ENCODE measurements around the gene PID1. TPM values are rescaled to one million over a fixed set of nuclear protein-coding genes. Genes with fewer than 3 reads are reported as not detected.

PID1 gene
- total RNA-seq, 6 experiments from 2014 or later: 28.5 to 95.4 (median 65.3) TPM

GRCh38 chr2:229261599-229261998 lies 9.5 kb downstream of the PID1 start:
- intact Hi-C loops (cut with DNase I): no loop called here
- H3K4me3 ChIP-seq: no peak overlapping the region
- TF ChIP-seq POLR2A (IDR thresholded peaks at IDR 0.05) (no peak), CTCF (IDR thresholded peaks at IDR 0.05) (no peak)
- H3K27me3 ChIP-seq: no peaks in the 10 kb centered on the region
- H3K9me3 ChIP-seq: no peaks in the 10 kb centered on the region
- ATAC-seq (no peak), DNase-seq (no peak)
- 55% methylated on average over 1 of the region's 1 CpG for WGBS (ENCODE audit: insufficient coverage, low coverage, low lambda C conversion rate, missing lambda C conversion rate)
- peaks cover 0 to 64% (median 9%) of the 10 kb centered on the region in 4 donors for H3K4me1 ChIP-seq
- H3K36me3 ChIP-seq: peaks cover 0 to 13% (median 5%) of the 10 kb centered on the region in 4 donors
- peak overlapping the region in 1 of 3 donors; percentile 42 for H3K27ac ChIP-seq

GRCh38 chr2:229261076-229261475 lies 10.0 kb downstream of the PID1 start:
- Histone ChIP-seq H3K9me3 (no peaks in the 10 kb centered on the region), H3K4me3 (no peak overlapping the region), H3K36me3 (peaks cover 0 to 14% (median 5%) of the 10 kb centered on the region in 4 donors), H3K4me1 (peaks cover 0 to 59% (median 9%) of the 10 kb centered on the region in 4 donors), H3K27me3 (no peaks in the 10 kb centered on the region), H3K27ac (peak overlapping the region in 1 of 3 donors; percentile 42)
- no peak for ATAC-seq
- 100% methylated on average over 1 of the region's 3 CpGs for WGBS (ENCODE audit: insufficient coverage, low coverage, low lambda C conversion rate, missing lambda C conversion rate)
- intact Hi-C loops (cut with DNase I): no loop called here
- no peak for DNase-seq
- TF ChIP-seq POLR2A (IDR thresholded peaks at IDR 0.05) (no peak), CTCF (IDR thresholded peaks at IDR 0.05) (no peak)

- H3K27me3 ChIP-seq: no peaks in the 10 kb centered on the region
- no peak overlapping the region for H3K4me3 ChIP-seq
- DNase-seq (peak in 2 of 3 donors; percentile 54 to 71), ATAC-seq (peak; percentile 91 to 96 (median 94))
- 6% methylated on average over 2 of the region's 2 CpGs for WGBS (ENCODE audit: insufficient coverage, low coverage, low lambda C conversion rate, missing lambda C conversion rate)
- peak overlapping the region in 2 of 3 donors; percentile 76 to 82 for H3K27ac ChIP-seq
- intact Hi-C loops (cut with DNase I): no loop called here
- H3K9me3 ChIP-seq: no peaks in the 10 kb centered on the region
- TF ChIP-seq CTCF (IDR thresholded peaks at IDR 0.05) (no peak), POLR2A (IDR thresholded peaks at IDR 0.05) (no peak)
- H3K4me1 ChIP-seq: peaks cover 0 to 35% (median 5%) of the 10 kb centered on the region in 4 donors
- H3K36me3 ChIP-seq: peaks cover 0 to 24% (median 5%) of the 10 kb centered on the region in 4 donors
Observed at GRCh38 chr2:229257985-229258384, 13.1 kb downstream of the PID1 start.

GRCh38 chr2:229256376-229256775 lies 14.7 kb downstream of the PID1 start:
- peaks cover 0 to 20% (median 4%) of the 10 kb centered on the region in 4 donors for H3K36me3 ChIP-seq
- intact Hi-C loops (cut with DNase I): no loop called here
- no peaks in the 10 kb centered on the region for H3K27me3 ChIP-seq
- ATAC-seq: no peak
- no peak for DNase-seq
- no peak overlapping the region for H3K4me3 ChIP-seq
- no peak overlapping the region for H3K27ac ChIP-seq
- no peak for TF ChIP-seq CTCF (IDR thresholded peaks at IDR 0.05)
- TF ChIP-seq POLR2A (IDR thresholded peaks at IDR 0.05): no peak
- no peaks in the 10 kb centered on the region for H3K9me3 ChIP-seq
- peaks cover 0 to 34% (median 5%) of the 10 kb centered on the region in 4 donors for H3K4me1 ChIP-seq

GRCh38 chr2:229254206-229254605 lies 16.9 kb downstream of the PID1 start:
- no peak for DNase-seq
- 55% methylated on average over 4 of the region's 4 CpGs for WGBS (ENCODE audit: insufficient coverage, low coverage, low lambda C conversion rate, missing lambda C conversion rate)
- Histone ChIP-seq H3K27me3 (no peaks in the 10 kb centered on the region), H3K4me3 (no peak overlapping the region), H3K27ac (no peak overlapping the region), H3K36me3 (peaks cover 0 to 14% (median 1%) of the 10 kb centered on the region in 4 donors), H3K4me1 (peaks cover 0 to 30% (median 5%) of the 10 kb centered on the region in 4 donors), H3K9me3 (no peaks in the 10 kb centered on the region)
- ATAC-seq: no peak
- intact Hi-C loops (cut with DNase I): no loop called here
- no peak for TF ChIP-seq POLR2A (IDR thresholded peaks at IDR 0.05)
- no peak for TF ChIP-seq CTCF (IDR thresholded peaks at IDR 0.05)

Measured in right lobe of liver (tissue), 6 donors.